Karpas-422 (cell line): ENCODE results near the gene PLEKHG3. TPM values are rescaled to one million over a fixed set of nuclear protein-coding genes. Genes with fewer than 3 reads are reported as not detected.

Experiments used
- DNase-seq: peaks from one replicate; pipeline ENCODE4 v3.0.0-alpha.2; 2015
- H2AFZ ChIP-seq: fragments of 200-600 bp; sonication (generic); 2 replicates; pipeline ENCODE4 v1.6.1; 2014; ENCODE audit warnings: antibody characterized with exemption, low read length, mixed read lengths
- H3K27ac ChIP-seq: fragments of 200-600 bp; sonication (generic); 2 replicates; pipeline ENCODE4 v1.5.1; 2014; ENCODE audit warnings: mild to moderate bottlenecking, low read length, moderate library complexity
- H3K27me3 ChIP-seq: fragments of 200-600 bp; sonication (generic); 2 replicates; pipeline ENCODE4 v1.6.1; 2014; ENCODE audit warnings: low read length, mixed read lengths
- H3K36me3 ChIP-seq: fragments of 200-600 bp; sonication (generic); 2 replicates; pipeline ENCODE4 v1.6.1; 2014; ENCODE audit warnings: low read length, mixed read lengths; ENCODE audit not compliant: insufficient read depth
- H3K4me1 ChIP-seq: fragments of 200-600 bp; sonication (generic); 2 replicates; pipeline ENCODE4 v1.6.1; 2014; ENCODE audit warnings: mild to moderate bottlenecking, low read length, mixed read lengths
- H3K4me2 ChIP-seq: fragments of 200-600 bp; sonication (generic); 2 replicates; pipeline ENCODE4 v1.6.1; 2014; ENCODE audit warnings: low read length, low read depth, mild to moderate bottlenecking; ENCODE audit not compliant: poor library complexity, severe bottlenecking
- H3K4me3 ChIP-seq: fragments of 200-600 bp; sonication (generic); 2 replicates; pipeline ENCODE4 v1.5.1; 2014; ENCODE audit warnings: mild to moderate bottlenecking, antibody characterized with exemption, low read length, mixed read lengths
- H3K79me2 ChIP-seq: fragments of 200-600 bp; sonication (generic); 2 replicates; pipeline ENCODE4 v1.6.1; 2014; ENCODE audit warnings: mild to moderate bottlenecking, low read length, mixed read lengths
- H3K9ac ChIP-seq: fragments of 200-600 bp; sonication (generic); 2 replicates; pipeline ENCODE4 v1.6.0; 2014; ENCODE audit warnings: low read length
- H3K9me2 ChIP-seq: fragments of 200-600 bp; sonication (generic), shearing (Covaris generic); replicated peaks from 2 replicates; pipeline ENCODE4 v1.6.0; 2014; ENCODE audit warnings: mild to moderate bottlenecking, low read length, moderate library complexity; ENCODE audit not compliant: insufficient read depth
- H3K9me3 ChIP-seq: fragments of 300-700, 200-600 bp; sonication (generic); 2 replicates; pipeline ENCODE4 v1.6.1; 2014; ENCODE audit warnings: low read length, mixed read lengths
- H4K20me1 ChIP-seq: fragments of 200-600 bp; sonication (generic); 2 replicates; pipeline ENCODE4 v1.6.1; 2014; ENCODE audit warnings: mild to moderate bottlenecking, antibody characterized with exemption, low read length, low read depth; ENCODE audit not compliant: insufficient read depth
- total RNA-seq: library from RNA; depleted of rRNA; stranded (reverse); fragments of >200 nt; shearing (Covaris generic); gene quantifications from 2 replicates; pipeline ENCODE4 v1.2.3, GENCODE V29; 2014; ENCODE audit warnings: low replicate concordance

The PLEKHG3 gene
- total RNA-seq, 1 experiment from 2014 or later = not detected

GRCh38 chr14:64728856-64729255, 24.6 kb downstream of the PLEKHG3 start:
- DNase-seq = no peak
- no peak overlapping the region for H2AFZ ChIP-seq
- no peak overlapping the region for H3K27ac ChIP-seq
- H3K4me1 ChIP-seq = peaks cover 17% of the 10 kb centered on the region
- H3K79me2 ChIP-seq = no peaks in the 10 kb centered on the region
- no peaks in the 10 kb centered on the region for H3K36me3 ChIP-seq
- H3K9me3 ChIP-seq = no peaks in the 10 kb centered on the region
- no peaks in the 10 kb centered on the region for H4K20me1 ChIP-seq
- no peaks in the 10 kb centered on the region for H3K27me3 ChIP-seq
- H3K4me3 ChIP-seq = no peak overlapping the region
- H3K9me2 ChIP-seq = no peaks in the 10 kb centered on the region
- no peak overlapping the region for H3K4me2 ChIP-seq
- H3K9ac ChIP-seq = no peak overlapping the region

DNA sequence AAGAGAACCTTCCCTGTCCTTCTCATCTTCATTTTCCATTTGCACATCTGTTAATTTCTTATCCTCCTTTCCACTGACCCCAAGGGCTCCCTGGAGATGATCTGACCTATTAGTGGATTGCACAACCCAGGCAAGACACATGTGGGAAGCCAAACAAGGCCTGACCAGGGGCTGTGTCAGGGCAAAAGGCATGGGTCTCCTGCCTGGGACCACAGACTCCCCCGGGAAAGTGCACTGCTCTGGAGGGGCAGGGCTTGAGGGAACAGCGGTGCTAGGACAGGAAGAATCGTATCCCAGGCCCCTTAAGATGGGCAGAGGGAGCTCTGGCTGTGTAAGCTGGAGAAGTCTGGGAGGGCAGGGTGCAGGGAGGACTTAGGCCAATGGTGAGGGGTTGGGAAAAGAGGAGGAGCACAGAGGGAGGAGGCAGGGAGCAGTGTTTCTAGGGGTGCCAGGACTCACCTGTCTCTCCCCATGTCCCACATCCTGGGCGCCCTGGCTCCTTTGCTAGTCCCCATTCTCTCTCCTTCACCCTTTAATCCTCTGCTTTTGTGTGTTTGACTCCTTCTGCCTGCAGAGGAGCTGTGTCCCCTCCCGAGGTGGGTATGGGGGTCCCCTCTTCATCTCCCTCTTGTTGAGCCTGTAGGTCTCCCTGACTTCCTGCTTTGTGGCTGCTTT, 25.3 kb downstream of the PLEKHG3 start:
- H4K20me1 ChIP-seq = no peaks in the 10 kb centered on the region
- H3K27ac ChIP-seq = no peak overlapping the region
- H3K27me3 ChIP-seq = no peaks in the 10 kb centered on the region

DNA sequence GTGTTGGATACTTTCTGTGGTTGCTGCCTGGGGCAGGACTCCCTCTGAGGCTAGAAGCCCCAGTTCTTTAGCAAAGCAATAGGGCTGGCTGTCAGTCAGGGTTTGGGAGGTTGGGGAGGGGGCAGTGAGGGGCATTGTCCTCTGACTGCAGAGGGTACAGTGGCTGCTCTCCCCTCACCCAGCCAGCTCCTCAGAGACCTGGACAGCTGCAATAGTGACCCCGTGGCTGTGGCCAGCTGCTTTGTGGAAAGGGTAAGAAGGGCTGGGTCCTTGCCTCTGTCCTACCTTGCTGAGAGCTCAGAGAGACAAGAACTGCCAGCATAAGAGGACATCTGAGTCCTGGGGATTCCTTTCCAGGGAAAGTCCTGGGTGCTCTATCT, 25.8 kb downstream of the PLEKHG3 start:
- no peaks in the 10 kb centered on the region for H3K79me2 ChIP-seq
- no peaks in the 10 kb centered on the region for H3K9me2 ChIP-seq
- no peak overlapping the region for H3K27ac ChIP-seq
- H2AFZ ChIP-seq = no peak overlapping the region
- H3K27me3 ChIP-seq = no peaks in the 10 kb centered on the region
- no peaks in the 10 kb centered on the region for H3K36me3 ChIP-seq
- H3K4me3 ChIP-seq = no peak overlapping the region
- no peak overlapping the region for H3K9ac ChIP-seq
- no peaks in the 10 kb centered on the region for H3K9me3 ChIP-seq
- H4K20me1 ChIP-seq = no peaks in the 10 kb centered on the region
- no peak overlapping the region for H3K4me2 ChIP-seq
- H3K4me1 ChIP-seq = peaks cover 16% of the 10 kb centered on the region
- DNase-seq = no peak

More for the DNA sequence above, 25.3 kb downstream of the PLEKHG3 start:
- H3K9me2 ChIP-seq = no peaks in the 10 kb centered on the region
- no peak overlapping the region for H3K4me3 ChIP-seq
- no peak overlapping the region for H2AFZ ChIP-seq
- no peak overlapping the region for H3K4me2 ChIP-seq
- no peaks in the 10 kb centered on the region for H3K79me2 ChIP-seq
- no peak overlapping the region for H3K9ac ChIP-seq
- DNase-seq = no peak
- H3K9me3 ChIP-seq = no peaks in the 10 kb centered on the region
- H3K36me3 ChIP-seq = no peaks in the 10 kb centered on the region
- peaks cover 17% of the 10 kb centered on the region for H3K4me1 ChIP-seq

- H3K4me3 ChIP-seq = no peak overlapping the region
- no peaks in the 10 kb centered on the region for H3K79me2 ChIP-seq
- DNase-seq = no peak
- no peaks in the 10 kb centered on the region for H3K36me3 ChIP-seq
- peaks cover 10% of the 10 kb centered on the region for H3K4me1 ChIP-seq
- no peaks in the 10 kb centered on the region for H3K9me2 ChIP-seq
- no peak overlapping the region for H3K27ac ChIP-seq
- H4K20me1 ChIP-seq = no peaks in the 10 kb centered on the region
- no peak overlapping the region for H3K4me2 ChIP-seq
- no peak overlapping the region for H3K9ac ChIP-seq
- no peaks in the 10 kb centered on the region for H3K9me3 ChIP-seq
- H2AFZ ChIP-seq = no peak overlapping the region
- no peaks in the 10 kb centered on the region for H3K27me3 ChIP-seq
Measured at GRCh38 chr14:64730681-64731080, 26.5 kb downstream of the PLEKHG3 start.

DNA sequence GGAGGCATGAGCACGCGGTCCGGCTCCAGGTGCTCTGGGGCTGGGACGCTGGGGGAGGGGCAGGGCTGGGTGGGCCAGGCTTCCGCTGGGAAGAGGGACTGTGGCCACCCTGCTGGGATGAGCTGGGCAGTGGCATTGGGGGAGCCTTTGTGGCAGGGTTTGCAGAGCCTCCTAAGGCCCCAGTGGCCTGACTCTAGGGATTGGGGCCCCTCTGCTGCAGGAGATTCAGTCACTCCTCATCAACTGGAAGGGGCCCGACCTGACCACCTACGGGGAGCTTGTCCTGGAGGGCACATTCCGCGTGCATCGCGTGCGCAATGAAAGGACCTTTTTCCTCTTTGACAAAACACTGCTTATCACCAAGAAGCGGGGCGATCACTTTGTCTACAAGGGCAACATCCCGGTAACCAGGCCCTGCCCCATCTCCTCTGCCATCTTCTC, 26.9 kb downstream of the PLEKHG3 start:
- no peak overlapping the region for H3K27ac ChIP-seq

DNA sequence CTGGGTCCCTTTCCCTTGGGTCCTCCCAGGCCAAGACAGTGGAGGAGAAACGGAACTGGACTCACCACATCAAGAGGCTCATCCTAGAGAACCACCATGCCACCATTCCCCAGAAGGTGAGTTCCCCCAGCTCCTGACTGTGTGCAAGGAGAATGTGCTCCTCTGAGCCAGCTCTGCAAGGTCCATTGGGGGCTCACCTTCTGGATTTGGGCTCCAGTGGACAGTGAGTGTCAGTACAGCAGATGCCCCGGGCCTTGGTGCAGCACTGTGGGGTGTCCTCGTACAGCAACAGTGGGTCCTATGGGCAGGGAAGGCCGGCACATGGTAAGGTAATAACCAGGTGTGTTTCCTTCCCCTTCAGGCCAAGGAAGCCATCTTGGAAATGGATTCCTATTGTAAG, 27.8 kb downstream of the PLEKHG3 start:
- no peak for DNase-seq

More for the DNA sequence above, 26.9 kb downstream of the PLEKHG3 start:
- no peak for DNase-seq
- Histone ChIP-seq H2AFZ (no peak overlapping the region), H4K20me1 (no peaks in the 10 kb centered on the region), H3K9ac (no peak overlapping the region), H3K79me2 (no peaks in the 10 kb centered on the region), H3K9me3 (no peaks in the 10 kb centered on the region), H3K4me1 (peaks cover 5% of the 10 kb centered on the region; the same call in 1 of the 2 replicates), H3K27me3 (no peaks in the 10 kb centered on the region), H3K4me3 (no peak overlapping the region), H3K9me2 (no peaks in the 10 kb centered on the region), H3K36me3 (no peaks in the 10 kb centered on the region), H3K4me2 (no peak overlapping the region)

GRCh38 chr14:64732536-64733120, 28.4 kb downstream of the PLEKHG3 start:
- no peaks in the 10 kb centered on the region for H3K9me3 ChIP-seq

More for the DNA sequence above, 27.8 kb downstream of the PLEKHG3 start:
- Histone ChIP-seq H3K4me1 (no peaks in the 10 kb centered on the region), H3K79me2 (no peaks in the 10 kb centered on the region), H4K20me1 (no peaks in the 10 kb centered on the region), H3K36me3 (no peaks in the 10 kb centered on the region), H3K9me3 (no peaks in the 10 kb centered on the region), H3K4me2 (no peak overlapping the region), H3K4me3 (no peak overlapping the region), H3K9ac (no peak overlapping the region), H3K9me2 (no peaks in the 10 kb centered on the region), H3K27me3 (no peaks in the 10 kb centered on the region), H3K27ac (no peak overlapping the region), H2AFZ (no peak overlapping the region)

GRCh38 chr14:64733321-64733720, 29.1 kb downstream of the PLEKHG3 start:
- Histone ChIP-seq H3K4me3 (no peak overlapping the region), H3K9me3 (no peaks in the 10 kb centered on the region), H3K79me2 (no peaks in the 10 kb centered on the region), H3K9me2 (no peaks in the 10 kb centered on the region), H3K27ac (no peak overlapping the region), H2AFZ (no peak overlapping the region), H3K9ac (no peak overlapping the region), H3K36me3 (no peaks in the 10 kb centered on the region), H3K4me1 (no peaks in the 10 kb centered on the region), H3K4me2 (no peak overlapping the region), H3K27me3 (no peaks in the 10 kb centered on the region), H4K20me1 (no peaks in the 10 kb centered on the region)
- no peak for DNase-seq

More at GRCh38 chr14:64732536-64733120, 28.4 kb downstream of the PLEKHG3 start:
- H3K79me2 ChIP-seq = no peaks in the 10 kb centered on the region
- H2AFZ ChIP-seq = no peak overlapping the region
- H3K4me3 ChIP-seq = no peak overlapping the region
- no peak overlapping the region for H3K4me2 ChIP-seq
- H3K4me1 ChIP-seq = no peaks in the 10 kb centered on the region
- no peaks in the 10 kb centered on the region for H3K9me2 ChIP-seq
- no peak for DNase-seq
- H3K36me3 ChIP-seq = no peaks in the 10 kb centered on the region
- no peak overlapping the region for H3K27ac ChIP-seq
- no peaks in the 10 kb centered on the region for H4K20me1 ChIP-seq
- H3K27me3 ChIP-seq = no peaks in the 10 kb centered on the region
- H3K9ac ChIP-seq = no peak overlapping the region
